ENCODE measurements around the gene CTIF.
"Not testable (repeated sequence)": the region's sequence is repeated elsewhere in the genome, so short reads cannot be mapped to it uniquely, and the experiment has no call there.

CTIF gene

DNA sequence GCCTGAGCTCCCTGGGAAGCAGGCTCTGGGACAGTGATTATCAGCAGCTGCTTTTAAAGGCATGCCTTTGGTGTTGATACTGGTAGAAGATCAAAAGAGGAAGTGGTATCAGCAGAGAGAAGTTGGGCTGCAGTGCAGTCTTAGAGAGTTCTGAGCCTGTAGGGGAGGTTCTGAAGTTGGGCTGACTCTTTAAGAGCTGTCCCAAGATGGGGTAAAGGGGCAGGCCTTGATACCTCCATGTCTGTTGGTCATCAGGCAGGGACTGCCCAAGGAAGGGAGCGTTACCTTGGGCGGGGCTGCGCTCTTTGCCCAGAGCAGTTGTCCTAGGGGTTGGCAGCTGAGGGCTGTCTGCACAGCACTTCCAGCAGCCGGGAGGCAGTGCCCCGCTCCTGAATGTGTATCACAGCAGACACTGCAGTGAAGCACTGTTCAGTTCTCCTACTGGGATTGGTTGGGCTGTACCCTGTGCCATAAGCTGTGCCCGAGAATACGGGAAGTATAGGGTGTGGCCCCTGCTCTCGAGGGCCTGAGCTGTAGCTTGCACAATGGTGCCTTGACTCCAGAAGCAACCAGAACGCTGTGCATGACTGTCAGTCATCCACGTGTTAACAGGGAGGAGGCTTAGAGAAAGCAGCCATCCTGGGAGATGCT is 177.0 kb downstream of the CTIF start:
- no peak for DNase-seq

DNA sequence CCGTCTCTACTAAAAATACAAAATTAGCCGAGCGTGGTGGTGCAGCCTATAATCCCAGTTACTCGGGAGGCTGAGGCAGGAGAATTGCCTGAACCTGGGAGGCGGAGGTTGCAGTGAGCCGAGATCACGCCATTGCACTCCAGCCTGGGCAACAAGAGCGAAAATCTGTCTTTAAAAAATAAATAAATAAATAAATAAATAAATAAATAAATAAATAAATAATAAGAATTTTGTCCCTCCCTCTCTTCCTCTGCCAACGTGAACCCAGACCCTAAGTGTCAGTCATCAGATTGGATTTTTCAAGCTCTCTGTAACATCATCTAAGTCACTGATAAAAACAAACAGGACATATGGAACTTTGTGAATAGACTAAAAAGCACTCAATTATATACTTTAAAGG is 178.4 kb downstream of the CTIF start:
- DNase-seq, result not testable (repeated sequence)

GRCh38 chr18:48718251-48718959 is 179.6 kb downstream of the CTIF start:
- DNase-seq, result no peak

GRCh38 chr18:48719388-48719787 is 180.6 kb downstream of the CTIF start:
- DNase-seq, result no peak

GRCh38 chr18:48719974-48720654 is 181.3 kb downstream of the CTIF start:
- no peak for DNase-seq

- DNase-seq, result no peak
Observed at GRCh38 chr18:48720655-48721025, 181.8 kb downstream of the CTIF start.

DNA sequence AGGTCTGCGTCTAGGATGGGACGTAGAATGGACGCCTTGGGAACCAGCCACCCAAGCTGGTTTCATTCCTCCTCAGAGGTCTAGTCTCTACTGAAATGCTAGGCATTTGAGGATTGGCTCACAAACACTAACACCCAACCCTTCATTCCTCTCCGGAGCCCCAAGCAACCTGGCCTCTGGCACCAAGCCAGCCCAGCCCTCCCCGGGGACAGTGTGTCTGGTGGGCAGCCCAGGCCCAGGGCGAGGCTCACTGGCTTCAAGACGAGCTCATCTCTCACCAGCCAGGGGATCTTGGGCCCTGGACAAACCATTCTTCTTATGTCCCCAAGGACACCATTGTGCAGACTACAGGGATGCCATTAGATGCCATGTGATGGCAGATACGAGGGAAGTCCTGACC is 182.5 kb downstream of the CTIF start:
- DNase-seq, result no peak

GRCh38 chr18:48723016-48723415 is 184.2 kb downstream of the CTIF start:
- no peak for DNase-seq

- no peak for DNase-seq
Observed at GRCh38 chr18:48723837-48724236, 185.0 kb downstream of the CTIF start.

- no peak for DNase-seq
Observed at GRCh38 chr18:48724442-48724841, 185.6 kb downstream of the CTIF start.

DNA sequence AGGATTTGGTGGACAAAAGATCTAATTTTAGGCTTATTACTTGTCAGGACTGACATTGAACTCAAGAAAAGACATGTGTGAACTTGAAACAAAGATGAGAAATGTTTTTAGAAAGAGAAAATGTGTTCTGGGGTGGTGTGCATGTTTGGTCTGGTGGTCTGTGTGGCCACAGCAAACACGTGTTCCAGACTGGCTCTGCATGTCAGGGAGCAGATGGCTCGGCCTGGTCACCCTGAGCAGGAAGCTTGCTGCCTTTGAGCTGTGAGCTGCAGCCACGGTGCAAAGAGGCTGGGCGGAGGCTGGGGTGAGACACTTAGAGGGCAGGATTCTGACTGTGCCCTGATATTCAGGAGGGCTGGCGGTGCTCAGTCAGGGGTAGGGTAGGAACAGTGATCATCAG is 186.1 kb downstream of the CTIF start:
- no peak for DNase-seq

DNA sequence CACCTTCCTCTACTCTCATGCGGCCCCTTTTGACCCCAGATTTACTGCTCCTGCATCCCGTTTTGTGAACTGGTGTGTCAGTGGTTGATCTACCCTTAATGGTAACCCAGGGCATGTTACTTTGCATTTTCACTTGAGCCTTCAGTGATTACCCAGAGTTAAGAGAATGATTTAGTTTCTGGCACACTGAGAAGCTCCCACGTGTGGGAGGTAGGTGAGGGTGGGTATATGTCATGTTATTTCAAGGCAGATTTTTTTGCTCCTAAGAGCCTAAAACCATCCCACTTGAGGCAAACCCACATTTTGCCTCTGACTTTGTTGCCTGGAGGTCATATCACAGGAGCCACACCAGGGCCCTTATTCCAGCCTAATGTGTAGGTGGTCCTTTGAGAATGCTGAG is 186.7 kb downstream of the CTIF start:
- DNase-seq, result no peak

- DNase-seq, result no peak
Observed at GRCh38 chr18:48727681-48728080, 188.8 kb downstream of the CTIF start.

- DNase-seq, result no peak
Observed at GRCh38 chr18:48728204-48728833, 189.5 kb downstream of the CTIF start.

GRCh38 chr18:48729404-48729803 is 190.6 kb downstream of the CTIF start:
- DNase-seq, result no peak

- no peak for DNase-seq
Observed at GRCh38 chr18:48730010-48730409, 191.2 kb downstream of the CTIF start.

DNA sequence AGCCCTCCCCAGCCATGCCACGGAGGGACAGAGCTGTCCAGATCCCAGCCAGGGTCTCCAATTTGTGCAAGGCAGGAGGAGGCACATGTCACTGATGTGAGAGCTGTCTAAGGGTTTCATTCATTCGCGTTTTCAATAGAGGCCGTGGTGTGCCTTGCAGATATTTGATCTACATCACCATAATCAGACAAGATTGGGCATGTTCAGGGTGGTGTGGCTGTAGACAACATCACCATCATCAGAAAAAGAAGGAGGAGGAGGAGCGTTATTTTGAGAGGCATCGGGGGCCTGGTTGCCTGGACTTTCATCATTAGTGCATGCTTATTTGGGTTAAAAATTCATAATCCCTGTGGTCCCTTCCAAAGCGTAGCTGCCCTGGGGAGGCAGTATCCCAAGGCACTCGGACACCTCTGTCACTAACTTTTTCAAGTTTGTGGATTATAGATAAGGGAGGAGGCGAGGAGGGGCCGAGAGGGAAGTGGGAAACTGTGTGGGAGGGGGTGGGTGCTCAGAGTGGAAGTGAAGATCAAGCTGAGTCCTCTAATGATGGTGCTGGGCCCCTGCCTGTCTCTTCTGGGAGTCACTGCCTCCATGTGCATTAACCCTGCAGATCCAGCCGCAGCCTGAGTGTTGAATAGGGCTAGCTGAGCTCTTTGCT is 194.1 kb downstream of the CTIF start:
- no peak for DNase-seq

GRCh38 chr18:48733643-48734253 is 194.9 kb downstream of the CTIF start:
- DNase-seq, result no peak

GRCh38 chr18:48734460-48734859 is 195.6 kb downstream of the CTIF start:
- no peak for DNase-seq

DNA sequence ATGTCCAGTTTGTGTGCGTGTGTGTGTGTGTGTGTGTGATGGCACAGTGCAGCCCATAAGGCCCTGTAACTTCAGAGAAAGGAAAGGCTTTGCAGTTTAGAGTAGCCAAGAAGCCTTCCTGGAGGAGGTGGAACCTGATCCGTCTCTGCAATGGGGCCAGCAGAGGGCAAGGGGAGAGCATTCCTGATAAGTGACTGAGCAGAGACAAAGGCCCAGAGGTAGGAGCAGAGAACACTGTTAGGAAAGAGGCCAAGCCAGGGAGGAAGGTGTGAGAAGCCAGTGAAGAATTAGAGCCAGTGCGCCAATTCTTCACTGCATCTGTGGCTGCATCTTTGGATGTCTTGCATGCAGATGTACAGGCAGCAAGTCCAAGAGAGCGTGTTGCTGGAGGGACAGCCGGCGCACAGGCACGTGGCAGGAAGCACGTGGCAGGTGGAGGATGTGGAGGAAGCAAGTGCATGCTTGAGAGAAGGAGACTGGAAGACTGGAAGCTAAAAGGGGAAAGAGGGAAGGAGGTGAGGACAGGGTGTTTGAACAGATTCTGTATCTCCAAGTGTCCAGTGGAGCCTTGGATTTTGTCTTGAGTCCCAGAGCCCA is 196.3 kb downstream of the CTIF start:
- DNase-seq, result no peak

DNA sequence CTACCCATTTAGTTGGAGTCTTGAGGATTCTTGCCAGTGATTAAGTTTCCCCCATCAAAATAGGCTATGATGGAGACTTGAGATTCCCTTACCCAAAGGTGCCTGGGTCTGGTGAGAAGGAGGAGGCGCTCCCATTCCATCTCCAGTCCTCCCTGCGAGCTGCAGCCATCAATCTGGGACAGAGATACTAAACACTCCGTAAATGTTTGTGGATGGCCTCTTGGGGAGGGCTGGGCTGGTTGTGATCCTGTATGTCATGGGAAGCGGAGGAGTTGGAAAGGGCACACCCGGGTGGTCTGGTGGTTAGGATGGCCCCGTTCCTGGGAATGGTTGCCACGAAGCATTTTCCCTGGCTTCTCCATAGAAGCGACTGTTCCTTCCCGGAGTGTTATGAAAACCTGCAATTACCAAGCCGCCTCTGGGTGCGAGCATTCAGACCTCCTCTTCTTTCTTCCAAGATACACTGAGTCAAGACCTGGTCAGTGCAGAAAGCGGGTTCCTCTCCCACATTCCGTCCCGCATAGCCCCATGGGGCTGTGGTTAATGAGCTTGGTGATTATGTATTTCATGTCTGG is 196.9 kb downstream of the CTIF start:
- no peak for DNase-seq

Measured in activated CD4-positive, alpha-beta T cell treated with anti-CD3 and anti-CD28 coated beads, Interleukin-2, amount 50 U/mL, for 48 hours (primary cell).